ENCODE results near the gene SLC30A1.
A peak's percentile ranks its signal among the peaks of the same experiment; 100 is the strongest.

Gene SLC30A1

GRCh38 chr1:211566431-211567025, 12.4 kb downstream of the SLC30A1 start:
- Mint-ChIP-seq H3K27ac (ENCODE audit: low read depth) (no peak overlapping the region), H3K27me3 (peaks cover 9% of the 10 kb centered on the region), H3K4me3 (no peak overlapping the region), H3K36me3 (ENCODE audit: insufficient read depth) (no peaks in the 10 kb centered on the region), H3K4me1 (no peaks in the 10 kb centered on the region), H3K9me3 (no peaks in the 10 kb centered on the region)
- ATAC-seq (replicated peaks; ENCODE audit: extremely low read depth, poor library complexity, severe bottlenecking) (no peak), DNase-seq (ENCODE audit: low spot score in 2 of 2) (no peak)

GRCh38 chr1:211564084-211564483, 14.9 kb downstream of the SLC30A1 start:
- no peak overlapping the region for H3K27ac Mint-ChIP-seq (ENCODE audit: low read depth)
- H3K4me3 Mint-ChIP-seq: no peak overlapping the region
- no peaks in the 10 kb centered on the region for H3K9me3 Mint-ChIP-seq
- DNase-seq (ENCODE audit: low spot score in 2 of 2) (no peak), ATAC-seq (replicated peaks; ENCODE audit: extremely low read depth, poor library complexity, severe bottlenecking) (no peak)
- H3K36me3 Mint-ChIP-seq (ENCODE audit: insufficient read depth): no peaks in the 10 kb centered on the region
- no peaks in the 10 kb centered on the region for H3K4me1 Mint-ChIP-seq
- peaks cover 9% of the 10 kb centered on the region for H3K27me3 Mint-ChIP-seq

- Mint-ChIP-seq H3K4me1 (no peaks in the 10 kb centered on the region), H3K9me3 (no peaks in the 10 kb centered on the region), H3K27me3 (peaks cover 27% of the 10 kb centered on the region), H3K36me3 (ENCODE audit: insufficient read depth) (no peaks in the 10 kb centered on the region), H3K27ac (ENCODE audit: low read depth) (peak overlapping the region; percentile 3), H3K4me3 (no peak overlapping the region)
- ATAC-seq (replicated peaks; ENCODE audit: extremely low read depth, poor library complexity, severe bottlenecking) (no peak), DNase-seq (ENCODE audit: low spot score in 2 of 2) (no peak)
Observed at GRCh38 chr1:211559222-211560010, 19.5 kb downstream of the SLC30A1 start.

GRCh38 chr1:211557894-211558625, 20.9 kb downstream of the SLC30A1 start:
- ATAC-seq (replicated peaks; ENCODE audit: extremely low read depth, poor library complexity, severe bottlenecking) (no peak), DNase-seq (ENCODE audit: low spot score in 2 of 2) (no peak)
- Mint-ChIP-seq H3K36me3 (ENCODE audit: insufficient read depth) (no peaks in the 10 kb centered on the region), H3K27ac (ENCODE audit: low read depth) (no peak overlapping the region), H3K4me1 (no peaks in the 10 kb centered on the region), H3K27me3 (peaks cover 40% of the 10 kb centered on the region), H3K9me3 (no peaks in the 10 kb centered on the region), H3K4me3 (no peak overlapping the region)

GRCh38 chr1:211553549-211553948, 25.4 kb downstream of the SLC30A1 start:
- Mint-ChIP-seq H3K9me3 (no peaks in the 10 kb centered on the region), H3K27ac (ENCODE audit: low read depth) (no peak overlapping the region), H3K36me3 (ENCODE audit: insufficient read depth) (no peaks in the 10 kb centered on the region), H3K4me3 (no peak overlapping the region), H3K4me1 (no peaks in the 10 kb centered on the region), H3K27me3 (peaks cover 35% of the 10 kb centered on the region)
- ATAC-seq (replicated peaks; ENCODE audit: extremely low read depth, poor library complexity, severe bottlenecking) (no peak), DNase-seq (ENCODE audit: low spot score in 2 of 2) (no peak)

- H3K27ac Mint-ChIP-seq (ENCODE audit: low read depth): no peak overlapping the region
Observed at GRCh38 chr1:211551638-211552460, 27.1 kb downstream of the SLC30A1 start.

GRCh38 chr1:211549092-211549711, 29.8 kb downstream of the SLC30A1 start:
- Mint-ChIP-seq H3K27ac (ENCODE audit: low read depth) (no peak overlapping the region), H3K9me3 (no peaks in the 10 kb centered on the region), H3K4me3 (no peak overlapping the region), H3K4me1 (no peaks in the 10 kb centered on the region), H3K36me3 (ENCODE audit: insufficient read depth) (no peaks in the 10 kb centered on the region), H3K27me3 (peaks cover 26% of the 10 kb centered on the region)
- DNase-seq (ENCODE audit: low spot score in 2 of 2) (no peak), ATAC-seq (replicated peaks; ENCODE audit: extremely low read depth, poor library complexity, severe bottlenecking) (no peak)

More at GRCh38 chr1:211551638-211552460, 27.1 kb downstream of the SLC30A1 start:
- Mint-ChIP-seq H3K9me3 (no peaks in the 10 kb centered on the region), H3K4me1 (no peaks in the 10 kb centered on the region), H3K4me3 (no peak overlapping the region), H3K36me3 (ENCODE audit: insufficient read depth) (no peaks in the 10 kb centered on the region), H3K27me3 (peaks cover 35% of the 10 kb centered on the region)
- no peak for ATAC-seq (replicated peaks; ENCODE audit: extremely low read depth, poor library complexity, severe bottlenecking)
- DNase-seq (ENCODE audit: low spot score in 2 of 2): no peak

- H3K9me3 Mint-ChIP-seq: no peaks in the 10 kb centered on the region
- H3K4me3 Mint-ChIP-seq: no peak overlapping the region
- ATAC-seq (replicated peaks; ENCODE audit: extremely low read depth, poor library complexity, severe bottlenecking) (no peak), DNase-seq (ENCODE audit: low spot score in 2 of 2) (no peak)
- H3K36me3 Mint-ChIP-seq (ENCODE audit: insufficient read depth): no peaks in the 10 kb centered on the region
- no peaks in the 10 kb centered on the region for H3K4me1 Mint-ChIP-seq
- peaks cover 19% of the 10 kb centered on the region for H3K27me3 Mint-ChIP-seq
- H3K27ac Mint-ChIP-seq (ENCODE audit: low read depth): no peak overlapping the region
Observed at GRCh38 chr1:211548321-211549091, 30.5 kb downstream of the SLC30A1 start.

GRCh38 chr1:211547710-211548109, 31.3 kb downstream of the SLC30A1 start:
- Mint-ChIP-seq H3K36me3 (ENCODE audit: insufficient read depth) (no peaks in the 10 kb centered on the region), H3K27me3 (peaks cover 11% of the 10 kb centered on the region), H3K9me3 (no peaks in the 10 kb centered on the region), H3K4me3 (no peak overlapping the region), H3K4me1 (no peaks in the 10 kb centered on the region), H3K27ac (ENCODE audit: low read depth) (no peak overlapping the region)
- DNase-seq (ENCODE audit: low spot score in 2 of 2) (no peak), ATAC-seq (replicated peaks; ENCODE audit: extremely low read depth, poor library complexity, severe bottlenecking) (no peak)

GRCh38 chr1:211546543-211546942, 32.4 kb downstream of the SLC30A1 start:
- ATAC-seq (replicated peaks; ENCODE audit: extremely low read depth, poor library complexity, severe bottlenecking) (no peak), DNase-seq (ENCODE audit: low spot score in 2 of 2) (no peak)
- Mint-ChIP-seq H3K4me1 (no peaks in the 10 kb centered on the region), H3K9me3 (peaks cover under 1% of the 10 kb centered on the region), H3K27ac (ENCODE audit: low read depth) (no peak overlapping the region), H3K36me3 (ENCODE audit: insufficient read depth) (peaks cover under 1% of the 10 kb centered on the region), H3K27me3 (peaks cover 10% of the 10 kb centered on the region), H3K4me3 (no peak overlapping the region)

- no peak overlapping the region for H3K27ac Mint-ChIP-seq (ENCODE audit: low read depth)
- H3K4me3 Mint-ChIP-seq: no peak overlapping the region
- peaks cover 23% of the 10 kb centered on the region for H3K27me3 Mint-ChIP-seq
- peaks cover 5% of the 10 kb centered on the region for H3K9me3 Mint-ChIP-seq
- H3K4me1 Mint-ChIP-seq: no peaks in the 10 kb centered on the region
- peaks cover 2% of the 10 kb centered on the region for H3K36me3 Mint-ChIP-seq (ENCODE audit: insufficient read depth)
- DNase-seq (ENCODE audit: low spot score in 2 of 2) (no peak), ATAC-seq (replicated peaks; ENCODE audit: extremely low read depth, poor library complexity, severe bottlenecking) (no peak)
Observed at GRCh38 chr1:211543025-211543424, 35.9 kb downstream of the SLC30A1 start.
